OCI-LY7 (cell line): ENCODE results near the gene SLC45A1. TPM values are rescaled to one million over a fixed set of nuclear protein-coding genes. Genes with fewer than 3 reads are reported as not detected.

Experiments
- BruUV-seq: library from RNA; stranded (reverse); fragments of 400-500 nt; replicated peaks from 2 replicates; lab custom pipeline; 2021; lab: Mats Ljungman, UMichigan
- CTCF ChIA-PET: fragments of 300-600 bp; sonication (Branson Sonifier 250); formaldehyde crosslinking; loops from one replicate; lab custom pipeline; 2022; ENCODE audit warnings: antibody characterized with exemption; ENCODE audit not compliant: unreplicated experiment; lab: Charles Lee
- POLR2A ChIA-PET: fragments of 300-600 bp; sonication (Branson Sonifier 250); formaldehyde crosslinking; loops from one replicate; lab custom pipeline; 2022; ENCODE audit warnings: antibody characterized with exemption; lab: Charles Lee
- DNase-seq: peaks from one replicate; pipeline ENCODE4 v3.0.0-alpha.2; 2015; ENCODE audit warnings: low spot score
- H2AFZ ChIP-seq: fragments of 200-600 bp; sonication (generic), shearing (Covaris generic); 2 replicates; pipeline ENCODE4 v1.6.1; 2014; ENCODE audit warnings: mild to moderate bottlenecking, antibody characterized with exemption, low read length, moderate library complexity
- H3K27ac ChIP-seq: fragments of 200-600 bp; sonication (generic); 2 replicates; pipeline ENCODE4 v1.5.1; 2014; ENCODE audit warnings: mixed run types, low read depth, mild to moderate bottlenecking, moderate library complexity, low read length, inconsistent platforms; ENCODE audit not compliant: poor library complexity, severe bottlenecking
- H3K36me3 ChIP-seq: fragments of 200-600 bp; sonication (generic); 2 replicates; pipeline ENCODE4 v1.6.1; 2014; ENCODE audit warnings: mild to moderate bottlenecking, antibody characterized with exemption, low read length, moderate library complexity, mixed read lengths; ENCODE audit not compliant: insufficient read depth
- H3K4me1 ChIP-seq: fragments of 200-600 bp; sonication (generic); 2 replicates; pipeline ENCODE4 v1.5.1; 2014; ENCODE audit warnings: mild to moderate bottlenecking, low read length; ENCODE audit not compliant: insufficient read depth, poor library complexity, severe bottlenecking
- H3K4me2 ChIP-seq: fragments of 200-600 bp; sonication (generic); 2 replicates; pipeline ENCODE4 v1.6.1; 2014; ENCODE audit warnings: mild to moderate bottlenecking, low read length
- H3K4me3 ChIP-seq: fragments of 200-600 bp; sonication (generic); 2 replicates; pipeline ENCODE4 v1.5.1; 2014; ENCODE audit warnings: mild to moderate bottlenecking, low read depth, low read length; ENCODE audit not compliant: poor library complexity, severe bottlenecking
- H3K79me2 ChIP-seq: fragments of 200-600 bp; sonication (generic); 2 replicates; pipeline ENCODE4 v1.6.1; 2016; ENCODE audit warnings: low read depth, mild to moderate bottlenecking, low read length, moderate library complexity, mixed read lengths; ENCODE audit not compliant: insufficient read depth
- H3K9me2 ChIP-seq: fragments of 200-600 bp; sonication (generic); 2 replicates; pipeline ENCODE4 v1.6.1; 2016; ENCODE audit warnings: mild to moderate bottlenecking, low read length, mixed read lengths; ENCODE audit not compliant: insufficient read depth
- H3K9me3 ChIP-seq: fragments of 200-600 bp; sonication (generic); 2 replicates; pipeline ENCODE4 v1.6.1; 2014; ENCODE audit warnings: mild to moderate bottlenecking, mixed run types, low read length, mixed read lengths
- H4K20me1 ChIP-seq: fragments of 200-600 bp; sonication (generic); 2 replicates; pipeline ENCODE4 v1.6.1; 2014; ENCODE audit warnings: mild to moderate bottlenecking, antibody characterized with exemption, low read length, moderate library complexity, mixed read lengths; ENCODE audit not compliant: insufficient read depth
- CTCF ChIP-seq: fragments of 200-600 bp; sonication (generic); conservative IDR thresholded peaks from 2 replicates; pipeline ENCODE4 v1.5.1; 2014; ENCODE audit warnings: mild to moderate bottlenecking, antibody characterized with exemption, low read length, moderate library complexity, mixed read lengths
- EZH2phosphoT487 ChIP-seq: fragments of 200-600 bp; sonication (generic); IDR thresholded peaks from 2 replicates; pipeline ENCODE4 v1.6.1; 2018; ENCODE audit warnings: low read depth, borderline replicate concordance, mild to moderate bottlenecking, mixed run types, antibody characterized with exemption, low read length, moderate library complexity, mixed read lengths
- intact Hi-C: fragments of 100-400 bp; cut with micrococcal nuclease; formaldehyde crosslinking; loops from one replicate; pipeline ENCODE4 v1.10.0; 2022; ENCODE audit not compliant: unreplicated experiment
- total RNA-seq, 2 experiments: library from RNA; depleted of rRNA in 1 of 2; stranded (reverse); fragments of >200 nt in 1 of 2; shearing (Covaris generic) in 1 of 2; gene quantifications; 2 replicates each; pipeline ENCODE4 v1.2.3, GENCODE V29; 2014 to 2022

SLC45A1 gene
- total RNA-seq, 2 experiments from 2014 or later, result not detected

- no peak for TF ChIP-seq EZH2phosphoT487
- TF ChIP-seq CTCF, result no peak
- no peak overlapping the region for H3K4me3 ChIP-seq
- H4K20me1 ChIP-seq, result no peaks in the 10 kb centered on the region
- no peaks in the 10 kb centered on the region for H3K79me2 ChIP-seq
- no peak for DNase-seq
- intact Hi-C loops, result no loop called here
- H3K36me3 ChIP-seq, result no peaks in the 10 kb centered on the region
- ChIA-PET CTCF (no interaction called here), POLR2A (no interaction called here)
- H2AFZ ChIP-seq, result no peak overlapping the region
- no TSS peak for BruUV-seq
- no peaks in the 10 kb centered on the region for H3K9me2 ChIP-seq
- no peak overlapping the region for H3K4me2 ChIP-seq
- H3K27ac ChIP-seq, result no peak overlapping the region
- no peaks in the 10 kb centered on the region for H3K9me3 ChIP-seq
- no peaks in the 10 kb centered on the region for H3K4me1 ChIP-seq
Observed at GRCh38 chr1:8333246-8333987, 15.5 kb downstream of the SLC45A1 start.

- TF ChIP-seq EZH2phosphoT487 (no peak), CTCF (no peak)
- H4K20me1 ChIP-seq, result no peaks in the 10 kb centered on the region
- no peak overlapping the region for H2AFZ ChIP-seq
- H3K4me3 ChIP-seq, result no peak overlapping the region
- no TSS peak for BruUV-seq
- no peaks in the 10 kb centered on the region for H3K9me2 ChIP-seq
- H3K79me2 ChIP-seq, result no peaks in the 10 kb centered on the region
- no peak overlapping the region for H3K4me2 ChIP-seq
- POLR2A ChIA-PET, result interaction anchor here (0.6 kb wide), 1 partner anchor 13 kb away, joined by 3 read pairs; no protein-coding TSS in a partner anchor
- intact Hi-C loops, result no loop called here
- H3K27ac ChIP-seq, result no peak overlapping the region
- no peaks in the 10 kb centered on the region for H3K9me3 ChIP-seq
- CTCF ChIA-PET, result no interaction called here
- H3K36me3 ChIP-seq, result no peaks in the 10 kb centered on the region
- DNase-seq, result no peak
- H3K4me1 ChIP-seq, result no peaks in the 10 kb centered on the region
Observed at GRCh38 chr1:8334106-8334851, 16.4 kb downstream of the SLC45A1 start.

- DNase-seq, result no peak
- intact Hi-C loops, result no loop called here
- H3K4me1 ChIP-seq, result no peaks in the 10 kb centered on the region
- no peak for TF ChIP-seq EZH2phosphoT487
- TF ChIP-seq CTCF, result no peak
- H3K4me3 ChIP-seq, result no peak overlapping the region
- H4K20me1 ChIP-seq, result no peaks in the 10 kb centered on the region
- no peaks in the 10 kb centered on the region for H3K79me2 ChIP-seq
- no peaks in the 10 kb centered on the region for H3K9me2 ChIP-seq
- BruUV-seq, result no TSS peak
- no peak overlapping the region for H2AFZ ChIP-seq
- ChIA-PET POLR2A (no interaction called here), CTCF (no interaction called here)
- H3K4me2 ChIP-seq, result no peak overlapping the region
- no peak overlapping the region for H3K27ac ChIP-seq
- H3K9me3 ChIP-seq, result no peaks in the 10 kb centered on the region
- no peaks in the 10 kb centered on the region for H3K36me3 ChIP-seq
Observed at GRCh38 chr1:8335246-8335645, 17.3 kb downstream of the SLC45A1 start.
